ENCODE measurements around the gene SVOPL.
A peak's percentile ranks its signal among the peaks of the same experiment; 100 is the strongest.
"Not testable (repeated sequence)": the region's sequence is repeated elsewhere in the genome, so short reads cannot be mapped to it uniquely, and the experiment has no call there.

SVOPL gene

GRCh38 chr7:138699661-138700060 is 1.5 kb downstream of the SVOPL start:
- no peak for DNase-seq

GRCh38 chr7:138698281-138698680 is 2.9 kb downstream of the SVOPL start:
- no peak for DNase-seq

GRCh38 chr7:138697535-138698182 is 3.5 kb downstream of the SVOPL start:
- no peak for DNase-seq

GRCh38 chr7:138695776-138696175 is 5.4 kb downstream of the SVOPL start:
- DNase-seq, result not testable (repeated sequence)

GRCh38 chr7:138695106-138695505 is 6.1 kb downstream of the SVOPL start:
- DNase-seq, result no peak

- no peak for DNase-seq
Measured at GRCh38 chr7:138691178-138691577, 10.0 kb downstream of the SVOPL start.

GRCh38 chr7:138690495-138690894 is 10.7 kb downstream of the SVOPL start:
- DNase-seq, result no peak

GRCh38 chr7:138688037-138688436 is 13.1 kb downstream of the SVOPL start:
- not testable (repeated sequence) for DNase-seq

- DNase-seq, result no peak
Measured at GRCh38 chr7:138684340-138684739, 16.8 kb downstream of the SVOPL start.

- DNase-seq, result no peak
Measured at GRCh38 chr7:138679793-138680192, 21.4 kb downstream of the SVOPL start.

DNA sequence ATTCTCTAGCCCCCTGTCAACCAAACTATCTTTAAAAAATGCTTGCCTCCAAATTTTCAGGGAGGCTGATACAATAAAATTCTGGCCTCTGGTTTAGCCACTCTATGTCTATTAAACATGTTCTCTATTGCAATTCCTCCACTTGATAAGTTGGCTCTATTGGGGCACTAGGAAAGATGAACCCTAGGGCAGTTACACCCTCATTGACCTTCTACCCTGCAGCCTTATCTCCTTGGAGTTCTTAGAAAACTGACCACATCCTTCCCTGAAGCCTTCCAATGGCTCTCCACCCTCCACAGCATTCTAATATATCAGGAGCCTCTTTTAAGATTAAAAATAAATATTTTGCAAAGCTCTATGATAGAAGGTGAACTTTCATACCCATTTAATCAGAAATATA is 30.6 kb downstream of the SVOPL start:
- DNase-seq, result no peak

DNA sequence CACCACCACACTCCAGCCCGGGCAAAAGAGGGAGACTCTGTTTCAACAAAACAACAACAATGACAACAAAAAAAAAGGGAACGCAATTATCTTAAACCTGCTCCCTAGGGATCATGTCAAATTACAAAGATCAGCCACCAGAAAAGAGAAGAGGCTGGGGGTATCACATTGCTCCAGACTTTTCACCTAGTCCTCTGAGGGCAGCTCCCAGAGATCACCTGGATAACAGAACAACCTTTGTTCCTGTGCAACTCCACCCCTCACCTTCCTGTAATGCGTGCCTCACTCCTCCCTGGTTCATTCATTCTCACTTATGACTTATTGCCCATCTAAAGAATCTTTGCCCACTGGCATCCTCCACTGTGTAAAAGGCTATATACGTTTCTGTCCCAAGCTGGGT is 31.8 kb downstream of the SVOPL start:
- DNase-seq, result no peak

DNA sequence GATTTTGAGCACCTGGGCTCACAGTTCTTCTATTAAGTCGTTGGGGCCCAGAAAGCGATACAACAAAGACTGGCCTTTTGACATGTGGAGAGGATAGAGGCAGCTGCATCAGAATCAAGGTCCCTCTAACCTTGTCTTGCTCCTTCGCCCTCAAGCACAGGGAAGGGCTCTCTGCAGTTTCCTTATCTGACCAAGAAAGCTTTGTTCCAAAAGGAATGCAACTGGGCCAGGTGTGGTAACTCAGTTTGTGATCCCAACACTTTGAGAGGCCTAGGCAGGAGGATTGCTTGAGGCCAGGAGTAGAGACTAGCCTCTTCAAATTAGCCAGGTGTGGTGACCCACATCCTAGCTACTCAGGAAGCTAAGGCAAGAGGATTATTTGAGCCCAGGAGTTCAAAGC is 32.2 kb downstream of the SVOPL start:
- no peak for DNase-seq

DNA sequence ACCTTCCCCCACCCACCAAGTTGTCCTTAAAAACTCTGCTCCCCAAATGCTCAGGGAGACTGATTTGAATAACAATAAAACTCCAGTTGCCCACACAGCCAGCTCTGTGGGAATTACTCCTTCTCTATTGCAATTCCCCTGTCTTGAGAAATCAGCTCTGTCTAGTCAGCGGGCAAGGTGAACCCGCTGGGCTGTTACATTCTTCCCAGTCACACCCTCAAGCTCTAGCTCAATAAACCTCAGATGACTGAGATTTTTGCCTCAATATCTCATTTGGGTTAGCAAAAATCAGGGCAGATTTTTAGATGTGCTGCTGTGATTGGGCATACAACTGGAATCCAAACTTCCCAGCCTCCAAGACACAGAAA is 32.9 kb downstream of the SVOPL start:
- no peak for DNase-seq

- DNase-seq, result peak; percentile 39
Measured at GRCh38 chr7:138667535-138668228, 33.5 kb downstream of the SVOPL start.

DNA sequence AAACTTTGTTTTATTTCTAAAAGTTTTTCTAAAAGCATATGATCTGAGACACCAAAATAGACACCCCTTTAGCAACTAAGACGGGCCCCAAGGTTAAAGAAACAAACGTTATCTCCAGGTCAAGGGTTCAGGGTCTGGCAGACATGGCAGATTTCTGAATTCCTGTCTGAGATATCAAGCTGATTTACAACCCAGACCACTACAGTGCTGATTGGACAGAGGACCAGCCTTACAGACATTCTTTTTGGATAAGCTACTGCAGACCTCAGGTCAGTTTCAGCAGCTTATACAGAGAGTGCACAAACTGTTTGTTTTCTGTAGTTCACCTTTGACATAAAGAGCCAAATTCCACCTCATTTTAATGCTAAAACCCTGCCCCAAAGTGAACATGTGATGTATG is 34.8 kb downstream of the SVOPL start:
- no peak for DNase-seq

- DNase-seq, result no peak
Measured at GRCh38 chr7:138665669-138666140, 35.5 kb downstream of the SVOPL start.

DNA sequence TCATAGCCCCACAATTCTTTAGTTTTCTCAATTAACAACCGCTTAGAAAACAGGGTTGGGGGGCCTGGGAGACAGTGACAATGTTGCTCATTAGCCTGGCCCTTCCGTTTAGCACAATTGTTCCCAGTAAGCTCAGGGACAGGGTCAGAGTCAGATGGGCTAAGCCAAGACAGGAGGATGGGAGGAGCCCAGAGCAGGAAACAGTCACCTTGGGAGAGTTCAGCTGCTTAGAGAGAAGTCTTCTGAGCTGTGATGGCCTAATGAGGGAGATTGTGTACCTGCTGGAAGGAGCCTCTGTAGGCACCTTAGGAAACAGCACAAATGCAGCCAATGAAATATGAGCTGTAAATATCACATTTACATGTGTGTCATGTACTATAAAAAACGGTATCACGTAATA is 35.9 kb downstream of the SVOPL start:
- DNase-seq, result no peak

DNA sequence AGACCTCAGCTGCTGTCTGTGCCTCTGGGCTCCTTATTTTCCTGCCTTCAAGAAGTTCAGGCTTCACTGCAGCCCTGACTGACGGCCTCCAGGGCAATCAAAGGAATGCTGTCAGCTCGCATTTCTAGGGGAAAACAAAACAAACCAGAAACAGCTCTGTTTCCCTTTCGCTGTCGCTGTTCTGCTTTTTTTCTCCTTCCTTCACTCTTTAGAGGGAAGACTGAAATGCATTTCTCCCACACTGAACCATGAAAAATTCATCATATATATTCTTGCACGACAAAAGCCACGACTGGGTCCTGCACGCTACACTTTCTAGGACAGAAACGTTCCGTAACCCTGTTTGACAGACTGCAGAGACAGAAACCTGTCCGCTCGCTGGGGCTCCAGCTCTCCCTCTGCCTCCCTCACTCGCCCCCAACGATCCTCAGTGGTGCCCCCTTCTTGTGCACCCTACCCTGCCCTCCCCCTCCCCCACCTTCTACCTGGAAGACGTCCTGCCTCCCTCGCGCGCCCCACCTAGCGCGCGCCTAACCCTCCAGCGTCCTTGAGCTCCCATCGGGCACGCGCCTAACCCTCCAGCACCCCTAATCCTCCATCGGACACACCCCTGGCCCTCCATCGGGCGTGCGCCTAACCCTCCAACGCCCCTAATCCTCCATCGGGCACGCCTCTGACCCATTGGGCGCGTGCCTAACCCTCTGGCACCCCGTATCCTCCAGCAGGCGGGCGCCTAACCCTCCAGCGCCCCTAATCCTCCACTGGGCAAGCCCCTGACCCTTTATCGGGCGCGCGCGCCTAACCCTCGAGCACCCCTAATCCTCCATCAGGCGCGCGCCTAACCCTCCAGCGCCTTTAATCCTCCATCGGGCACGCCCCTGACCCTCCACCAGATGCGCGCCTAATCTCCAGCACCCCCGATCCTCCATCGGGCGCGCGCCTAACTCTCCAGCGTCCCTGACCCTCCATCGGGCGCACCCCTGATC is 37.1 kb downstream of the SVOPL start:
- no peak for DNase-seq

DNA sequence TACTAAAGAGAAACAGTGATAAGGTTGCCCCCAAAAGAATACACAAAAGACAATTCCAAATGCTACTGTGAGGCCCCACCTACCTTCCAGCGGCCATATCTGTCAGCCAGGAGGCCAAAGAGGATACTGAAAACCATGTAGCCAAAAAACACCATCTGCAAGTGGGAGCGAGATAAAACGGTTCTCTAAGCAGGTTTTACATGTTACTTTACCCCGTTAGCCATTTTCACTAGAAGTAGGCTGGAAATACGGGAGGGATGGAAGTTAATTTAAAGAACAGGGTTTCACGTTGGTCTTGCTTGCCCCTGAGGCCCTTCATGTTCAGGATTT is 38.2 kb downstream of the SVOPL start:
- DNase-seq, result no peak

GRCh38 chr7:138662076-138662990 is 38.8 kb downstream of the SVOPL start:
- no peak for DNase-seq

GRCh38 chr7:138661069-138661635 is 40.0 kb downstream of the SVOPL start:
- no peak for DNase-seq

Measured in activated CD4-positive, alpha-beta T cell treated with anti-CD3 and anti-CD28 coated beads, Interleukin-2, amount 50 U/mL, for 16 hours (primary cell).